SK-N-MC (cell line): ENCODE measurements around the gene USPL1.

Source experiments
- DNase-seq: peaks from one replicate; pipeline ENCODE4 v3.0.0-alpha.2; 2011; ENCODE audit warnings: low read depth, low spot score
- H3K27ac ChIP-seq: fragments of 200-600 bp; sonication (generic); 2 replicates; pipeline ENCODE4 v1.5.1; 2016; ENCODE audit warnings: mixed run types
- H3K36me3 ChIP-seq: fragments of 200-600 bp; sonication (generic); 2 replicates; pipeline ENCODE4 v1.6.1; 2017; ENCODE audit warnings: antibody characterized with exemption, low read length, mixed read lengths; ENCODE audit not compliant: insufficient read depth
- H3K4me3 ChIP-seq: fragments of 200-600 bp; sonication (generic); 2 replicates; pipeline ENCODE4 v1.5.1; 2016
- H3K9ac ChIP-seq: fragments of 200-600 bp; sonication (generic); 2 replicates; pipeline ENCODE4 v1.8.0; 2017; ENCODE audit warnings: mixed run types, mixed read lengths; ENCODE audit not compliant: insufficient read length
- H3K9me3 ChIP-seq: fragments of 200-600 bp; sonication (generic); 2 replicates; pipeline ENCODE4 v1.6.1; 2017; ENCODE audit warnings: low read depth, mild to moderate bottlenecking, antibody characterized with exemption, low read length, moderate library complexity, mixed read lengths
- EZH2 ChIP-seq: fragments of 200-600 bp; sonication (generic); IDR thresholded peaks from one replicate; pipeline ENCODE4 v1.6.1; 2017; ENCODE audit warnings: antibody characterized with exemption
- FOXP2 ChIP-seq: optimal IDR thresholded peaks from 2 replicates; pipeline ENCODE3; 2011; ENCODE audit warnings: mild to moderate bottlenecking, moderate library complexity; ENCODE audit not compliant: insufficient read depth; ENCODE audit errors: extremely low read length, control extremely low read depth
- POLR2AphosphoS5 ChIP-seq: IDR thresholded peaks from 2 replicates; pipeline ENCODE4 v1.6.1; 2012; ENCODE audit warnings: mild to moderate bottlenecking, low read depth, low read length, borderline replicate concordance

Gene USPL1

DNA sequence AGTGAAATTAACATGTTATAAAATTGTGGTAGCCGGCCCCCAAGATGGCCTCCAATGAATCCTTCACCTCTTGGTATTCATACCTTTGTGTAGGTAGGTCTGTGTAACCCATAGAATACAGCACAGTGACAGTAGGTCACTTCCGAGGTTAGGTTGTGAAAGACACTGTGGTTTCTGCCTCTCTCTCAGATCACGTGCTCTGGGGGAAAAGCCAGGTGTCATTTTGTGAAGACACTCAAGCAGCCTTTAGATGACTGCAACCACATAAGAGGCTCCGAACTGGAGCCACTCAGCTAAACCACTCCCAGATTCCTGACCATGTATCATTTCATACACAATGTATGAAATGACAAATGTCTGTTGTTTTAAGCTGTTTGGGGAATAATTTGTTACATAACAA lies 9.8 kb upstream of the USPL1 start:
- Histone ChIP-seq H3K9ac (no peak overlapping the region), H3K4me3 (no peak overlapping the region), H3K9me3 (no peaks in the 10 kb centered on the region), H3K27ac (no peak overlapping the region), H3K36me3 (no peaks in the 10 kb centered on the region)
- DNase-seq = no peak
- TF ChIP-seq FOXP2 = no peak
- no peak for TF ChIP-seq EZH2
- TF ChIP-seq POLR2AphosphoS5 = no peak

DNA sequence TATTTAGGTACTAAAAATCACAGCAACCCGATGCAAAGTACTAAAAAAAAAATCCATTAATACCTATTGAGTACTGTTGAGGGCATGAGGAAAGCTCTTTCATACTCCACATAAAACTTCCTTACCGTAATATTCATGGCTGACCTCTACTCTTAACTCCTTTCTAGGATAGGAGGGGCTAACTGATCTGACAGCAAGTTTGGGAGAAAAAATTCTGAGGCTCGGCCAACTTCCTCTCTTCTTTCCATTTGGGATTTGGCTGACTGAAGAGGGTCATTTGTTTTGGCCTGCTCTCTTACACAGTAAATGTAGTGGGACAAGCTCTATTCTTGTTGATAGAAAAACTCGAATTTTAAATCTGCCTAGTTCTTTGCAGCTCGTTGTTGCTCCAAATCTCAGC lies 9.4 kb upstream of the USPL1 start:
- Histone ChIP-seq H3K27ac (no peak overlapping the region), H3K36me3 (no peaks in the 10 kb centered on the region), H3K4me3 (no peak overlapping the region), H3K9ac (no peak overlapping the region), H3K9me3 (no peaks in the 10 kb centered on the region)
- TF ChIP-seq FOXP2 (no peak), POLR2AphosphoS5 (no peak), EZH2 (no peak)
- DNase-seq = no peak

DNA sequence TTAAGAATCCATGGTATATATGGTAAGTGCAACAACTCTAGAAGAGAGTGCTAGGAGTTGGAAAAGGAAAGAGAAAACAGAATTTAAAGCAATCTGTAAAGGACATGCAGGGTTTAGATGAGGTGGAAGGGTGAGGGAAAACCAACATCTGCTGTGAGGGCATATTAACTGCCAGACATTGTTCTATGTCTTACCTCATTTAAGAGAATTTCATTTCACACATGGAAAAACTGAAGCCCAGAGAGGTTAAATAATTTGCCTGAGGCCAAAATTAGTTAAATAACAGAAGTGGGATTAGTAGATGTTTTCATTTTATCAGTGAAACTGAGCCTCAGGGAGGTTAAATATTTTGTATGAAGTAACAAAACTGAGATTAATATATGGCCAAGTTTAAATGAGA lies 7.4 kb upstream of the USPL1 start:
- Histone ChIP-seq H3K27ac (peak overlapping the region; percentile 14; the same call in 1 of the 2 replicates), H3K4me3 (no peak overlapping the region), H3K9ac (peak overlapping the region; percentile 38), H3K36me3 (peaks cover 4% of the 10 kb centered on the region; the same call in 1 of the 2 replicates), H3K9me3 (no peaks in the 10 kb centered on the region)
- TF ChIP-seq EZH2 = no peak
- no peak for TF ChIP-seq FOXP2
- TF ChIP-seq POLR2AphosphoS5 = no peak
- DNase-seq = no peak

DNA sequence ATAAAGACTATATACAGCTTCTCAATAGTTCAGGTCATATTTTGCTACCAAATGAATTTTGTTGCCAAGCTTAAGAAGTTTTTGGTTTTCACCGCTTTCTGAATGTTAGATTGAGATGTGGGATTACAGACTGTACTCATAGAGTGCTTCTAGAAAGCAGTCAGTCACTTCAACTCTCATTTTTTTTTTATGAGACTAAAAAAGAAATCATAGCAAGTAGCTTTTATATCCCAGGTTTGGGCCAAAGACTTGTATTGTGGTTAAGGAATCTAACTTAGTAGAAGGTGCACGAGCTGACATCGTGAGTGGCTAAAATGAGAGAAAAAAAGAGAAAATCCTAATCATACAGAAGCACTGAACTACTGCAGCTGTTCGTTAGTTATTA lies 2.2 kb upstream of the USPL1 start:
- Histone ChIP-seq H3K9ac (peak overlapping the region; percentile 95), H3K36me3 (peaks cover 4% of the 10 kb centered on the region; the same call in 1 of the 2 replicates), H3K27ac (peak overlapping the region; percentile 92; the same call in 1 of the 2 replicates), H3K4me3 (peak overlapping the region; percentile 80), H3K9me3 (no peaks in the 10 kb centered on the region)
- no peak for DNase-seq
- TF ChIP-seq POLR2AphosphoS5 (no peak), EZH2 (no peak), FOXP2 (no peak)

DNA sequence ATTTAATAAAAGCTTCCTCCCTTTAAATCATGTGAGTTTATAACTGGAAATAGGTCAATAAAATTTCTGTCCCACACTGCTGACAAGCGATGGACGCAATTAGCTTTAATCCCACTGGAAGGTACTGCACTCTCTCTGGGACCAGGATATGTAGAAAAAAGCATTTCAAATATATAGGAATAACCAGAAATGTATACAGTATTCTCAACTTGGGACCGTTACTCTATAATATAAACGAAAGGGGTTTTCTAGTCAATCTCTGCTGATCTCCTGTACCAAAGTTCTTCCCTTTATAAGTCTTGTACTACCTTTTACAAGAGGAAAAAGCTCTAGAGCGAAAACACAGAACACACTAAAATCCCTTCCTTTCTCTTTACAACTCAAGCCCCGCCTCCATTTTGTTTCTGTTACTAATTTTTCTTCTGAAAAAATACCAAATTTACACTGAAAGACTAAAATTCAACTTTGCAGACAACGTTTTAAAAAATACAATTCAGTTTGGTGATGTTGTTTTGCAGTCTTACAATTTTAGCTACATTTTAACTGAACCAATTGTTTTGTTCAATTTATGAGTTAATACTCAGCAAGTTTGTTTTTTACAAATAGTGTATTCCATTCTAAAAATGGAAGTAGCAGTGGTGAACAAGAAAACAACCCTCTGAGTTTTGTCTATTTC lies 1.7 kb upstream of the USPL1 start:
- no peak for DNase-seq
- H3K4me3 ChIP-seq = peak overlapping the region; percentile 80
- TF ChIP-seq EZH2 (no peak), FOXP2 (no peak), POLR2AphosphoS5 (no peak)
- peak overlapping the region; percentile 92 for H3K27ac ChIP-seq
- no peaks in the 10 kb centered on the region for H3K9me3 ChIP-seq
- H3K36me3 ChIP-seq = peaks cover 5% of the 10 kb centered on the region
- H3K9ac ChIP-seq = peak overlapping the region; percentile 95

DNA sequence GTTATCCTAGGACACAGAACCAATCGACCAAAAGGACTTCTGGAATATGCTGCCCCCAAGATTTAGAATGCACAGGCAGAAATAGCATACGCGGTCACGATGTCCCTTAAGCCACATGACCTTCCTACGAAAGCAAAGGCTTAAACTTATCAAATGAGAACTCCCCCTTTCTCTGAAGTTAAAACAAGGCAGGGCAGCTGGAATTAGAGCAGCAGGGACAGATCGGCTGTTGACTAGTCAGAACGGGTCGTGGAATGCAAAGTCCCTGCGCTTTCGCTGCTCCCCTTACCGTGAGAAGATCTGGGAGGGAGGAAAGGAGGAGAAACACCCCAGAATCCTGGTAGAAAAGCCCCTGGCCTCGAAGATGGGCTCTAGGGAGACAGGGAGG lies 799 bp upstream of the USPL1 start:
- H3K36me3 ChIP-seq = peaks cover 9% of the 10 kb centered on the region
- H3K27ac ChIP-seq = peak overlapping the region; percentile 92
- peak overlapping the region; percentile 95 for H3K9ac ChIP-seq
- peak; percentile 77 for DNase-seq
- peak overlapping the region; percentile 80 for H3K4me3 ChIP-seq
- TF ChIP-seq POLR2AphosphoS5 (peak; percentile 80; the same call in 1 of the 2 replicates), EZH2 (no peak)
- H3K9me3 ChIP-seq = no peaks in the 10 kb centered on the region

DNA sequence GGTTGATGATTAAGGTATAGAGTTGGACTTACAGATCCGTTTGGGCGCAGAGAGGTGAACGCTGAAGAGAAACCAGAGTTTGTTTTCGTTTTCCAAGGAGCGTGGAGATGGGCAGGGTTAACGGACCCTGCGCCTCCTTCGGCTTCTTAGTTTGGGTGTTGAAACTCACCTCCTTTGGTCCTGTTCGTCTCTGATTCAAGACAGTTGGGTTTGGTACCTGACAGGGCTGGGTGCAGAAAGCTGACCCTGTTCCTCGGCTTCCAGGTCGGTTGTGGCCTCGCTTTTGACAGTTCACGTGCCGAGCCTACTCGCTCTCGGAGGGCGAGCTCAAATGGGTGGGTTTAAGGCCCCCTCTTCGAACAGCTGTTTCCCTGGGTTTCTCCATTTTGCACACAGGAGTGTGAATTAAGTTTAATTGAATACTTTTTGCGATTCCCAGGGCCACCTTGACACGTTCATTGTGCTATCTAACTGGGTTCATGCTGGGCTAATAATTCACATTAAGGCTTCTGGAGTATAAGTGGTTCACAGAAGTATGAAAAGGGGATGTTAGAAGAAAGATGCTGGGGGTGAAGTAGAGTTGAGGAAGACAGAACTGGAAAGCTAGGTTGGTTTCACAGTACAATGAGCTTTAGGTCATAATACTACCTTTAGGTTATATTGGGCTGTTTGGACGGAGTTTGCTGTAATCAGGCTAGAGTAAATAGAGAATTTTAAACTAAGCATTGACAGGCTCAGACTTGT lies 638 bp downstream of the USPL1 start:
- H3K4me3 ChIP-seq = peak overlapping the region; percentile 80
- no peaks in the 10 kb centered on the region for H3K9me3 ChIP-seq
- no peak for DNase-seq
- peak overlapping the region; percentile 71 for H3K27ac ChIP-seq
- TF ChIP-seq FOXP2 (no peak), EZH2 (no peak), POLR2AphosphoS5 (no peak)
- peaks cover 23% of the 10 kb centered on the region for H3K36me3 ChIP-seq
- peak overlapping the region; percentile 90 for H3K9ac ChIP-seq

DNA sequence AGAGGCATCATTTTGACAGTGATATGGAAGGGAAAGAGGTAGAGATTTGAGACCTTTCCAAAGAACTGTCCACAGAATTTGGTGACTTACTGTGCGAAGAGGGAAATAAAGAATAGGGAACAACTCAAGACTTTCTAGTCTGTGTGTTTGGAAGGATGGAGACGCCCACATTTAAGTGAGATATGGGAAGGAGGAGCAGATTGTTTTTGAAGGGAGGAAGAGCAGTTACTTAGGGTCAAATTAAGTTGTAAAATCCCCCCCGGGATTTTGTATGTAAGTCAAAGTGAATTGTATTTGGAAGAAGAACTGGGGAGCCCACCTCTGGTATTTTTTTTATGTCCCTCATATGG lies 1.2 kb downstream of the USPL1 start:
- H3K36me3 ChIP-seq = peaks cover 25% of the 10 kb centered on the region
- peak overlapping the region; percentile 90 for H3K9ac ChIP-seq
- 0 out of 2 replicates have a peak overlapping the region, but pooled peaks have one; percentile 71 for H3K27ac ChIP-seq
- no peak for DNase-seq
- H3K4me3 ChIP-seq = peak overlapping the region; percentile 80
- TF ChIP-seq FOXP2 (no peak), EZH2 (no peak), POLR2AphosphoS5 (no peak)
- no peaks in the 10 kb centered on the region for H3K9me3 ChIP-seq

DNA sequence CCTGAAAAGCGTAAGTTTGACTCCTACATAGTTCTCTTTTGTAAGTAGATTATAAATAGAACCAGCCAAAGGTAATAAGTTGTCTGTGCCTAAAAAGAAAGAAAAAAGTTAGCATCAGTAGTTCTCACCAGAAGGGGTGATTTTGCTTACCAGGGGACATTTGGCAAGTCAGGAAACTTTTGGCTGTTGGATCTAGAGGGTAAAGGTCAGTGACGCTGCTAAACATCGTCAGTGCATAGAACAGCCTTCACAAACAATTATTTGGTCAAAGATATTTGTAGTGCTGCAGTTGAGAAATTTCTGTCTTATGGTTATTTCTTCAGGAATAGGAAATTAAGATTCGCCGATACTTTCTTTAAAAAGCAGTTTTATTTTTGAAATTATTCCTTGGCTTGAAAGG lies 2.0 kb downstream of the USPL1 start:
- no peak for TF ChIP-seq EZH2
- no peak for TF ChIP-seq FOXP2
- peak; percentile 16; the same call in 1 of the 2 replicates for TF ChIP-seq POLR2AphosphoS5
- H3K9ac ChIP-seq = peak overlapping the region; percentile 90
- no peaks in the 10 kb centered on the region for H3K9me3 ChIP-seq
- H3K36me3 ChIP-seq = peaks cover 33% of the 10 kb centered on the region
- DNase-seq = no peak
- H3K27ac ChIP-seq = no peak overlapping the region
- H3K4me3 ChIP-seq = peak overlapping the region; percentile 80
